ENCODE measurements around the gene MTTP.

Gene MTTP

DNA sequence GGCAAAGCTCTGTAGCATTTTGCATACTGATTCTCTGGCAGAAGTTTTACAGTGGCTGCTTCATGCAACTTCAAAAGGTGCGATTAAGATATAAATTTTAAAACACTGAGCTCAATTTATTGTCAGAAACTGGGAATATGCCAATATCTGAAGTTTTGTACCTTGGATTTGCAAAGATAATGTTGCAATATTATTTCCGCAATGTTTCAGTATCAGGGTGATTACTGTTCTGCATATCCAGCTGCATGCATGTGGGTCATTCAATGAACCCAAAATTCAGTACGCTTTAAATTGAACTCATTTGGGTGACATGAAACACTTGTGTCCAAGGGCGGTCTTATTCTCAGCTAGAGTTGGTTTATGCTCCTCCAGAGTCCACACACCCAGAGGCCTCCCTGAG, 37.0 kb upstream of the MTTP start:
- H3K36me3 ChIP-seq, result no peaks in the 10 kb centered on the region
- no peak for DNase-seq
- H3K27me3 ChIP-seq, result no peaks in the 10 kb centered on the region
- no peak overlapping the region for H3K4me3 ChIP-seq (ENCODE audit: low read depth, low read length)
- TF ChIP-seq, protein P1, sequence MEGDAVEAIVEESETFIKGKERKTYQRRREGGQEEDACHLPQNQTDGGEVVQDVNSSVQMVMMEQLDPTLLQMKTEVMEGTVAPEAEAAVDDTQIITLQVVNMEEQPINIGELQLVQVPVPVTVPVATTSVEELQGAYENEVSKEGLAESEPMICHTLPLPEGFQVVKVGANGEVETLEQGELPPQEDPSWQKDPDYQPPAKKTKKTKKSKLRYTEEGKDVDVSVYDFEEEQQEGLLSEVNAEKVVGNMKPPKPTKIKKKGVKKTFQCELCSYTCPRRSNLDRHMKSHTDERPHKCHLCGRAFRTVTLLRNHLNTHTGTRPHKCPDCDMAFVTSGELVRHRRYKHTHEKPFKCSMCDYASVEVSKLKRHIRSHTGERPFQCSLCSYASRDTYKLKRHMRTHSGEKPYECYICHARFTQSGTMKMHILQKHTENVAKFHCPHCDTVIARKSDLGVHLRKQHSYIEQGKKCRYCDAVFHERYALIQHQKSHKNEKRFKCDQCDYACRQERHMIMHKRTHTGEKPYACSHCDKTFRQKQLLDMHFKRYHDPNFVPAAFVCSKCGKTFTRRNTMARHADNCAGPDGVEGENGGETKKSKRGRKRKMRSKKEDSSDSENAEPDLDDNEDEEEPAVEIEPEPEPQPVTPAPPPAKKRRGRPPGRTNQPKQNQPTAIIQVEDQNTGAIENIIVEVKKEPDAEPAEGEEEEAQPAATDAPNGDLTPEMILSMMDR (IDR thresholded peaks at IDR 0.05; ENCODE audit: low read depth, low read length), result no peak
- H3K4me1 ChIP-seq, result peaks cover 3% of the 10 kb centered on the region; the same call in 1 of the 2 replicates
- H3K9me3 ChIP-seq, result no peaks in the 10 kb centered on the region

DNA sequence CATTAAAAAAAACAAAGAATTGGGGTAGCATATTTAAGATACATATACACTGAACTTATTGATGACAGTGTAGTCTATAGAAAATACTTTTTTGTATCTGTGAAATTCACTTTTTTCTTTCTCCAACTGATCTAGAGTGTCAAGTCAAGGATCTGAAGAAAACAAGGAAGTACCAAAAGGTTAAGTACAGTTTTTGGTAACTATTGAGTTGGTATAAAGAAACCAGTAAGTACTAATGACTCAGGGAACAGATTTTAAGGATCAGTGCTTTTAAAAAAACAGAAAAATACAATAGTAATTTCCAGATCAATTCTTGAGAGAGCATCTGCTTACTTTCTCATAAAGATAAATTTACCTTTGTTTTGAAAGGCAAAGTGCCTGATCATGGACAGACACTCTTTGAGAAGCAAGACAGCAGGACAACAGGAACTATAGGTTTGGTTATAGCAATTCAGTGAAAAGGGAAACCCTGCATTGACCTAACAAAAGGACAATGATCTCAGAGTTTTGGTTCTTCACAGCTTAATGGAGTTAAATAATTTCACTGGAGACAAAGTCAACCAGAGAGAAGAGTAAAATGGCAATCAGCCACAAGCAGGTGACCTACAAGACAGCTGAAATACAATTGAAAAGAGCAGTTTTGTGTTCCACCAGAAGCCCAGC, 34.2 kb upstream of the MTTP start:
- DNase-seq, result no peak
- TF ChIP-seq, protein P1 (IDR thresholded peaks at IDR 0.05; ENCODE audit: low read depth, low read length), result no peak
- Histone ChIP-seq H3K4me1 (peaks cover 3% of the 10 kb centered on the region; the same call in 1 of the 2 replicates), H3K9me3 (no peaks in the 10 kb centered on the region), H3K36me3 (no peaks in the 10 kb centered on the region), H3K4me3 (ENCODE audit: low read depth, low read length) (no peak overlapping the region), H3K27me3 (peaks cover 3% of the 10 kb centered on the region; the same call in 1 of the 2 replicates)

DNA sequence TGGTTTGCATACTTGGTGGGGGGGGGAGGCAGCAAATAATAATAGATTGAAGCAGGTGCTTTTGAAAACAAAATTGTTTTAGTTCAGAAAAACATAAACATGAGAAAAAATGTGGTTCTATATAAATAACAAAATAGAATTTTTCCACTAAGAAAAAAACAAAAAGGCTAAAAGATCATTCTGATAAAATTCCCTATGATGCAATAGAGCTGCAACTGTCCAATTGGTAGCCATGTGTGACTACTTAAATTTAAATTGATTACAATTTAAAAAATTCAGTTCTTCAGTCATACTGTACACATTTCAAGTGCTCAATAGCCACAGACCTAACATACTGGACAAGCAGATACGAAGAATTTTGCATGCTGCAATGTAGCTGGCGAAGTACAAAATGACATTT, 21.8 kb upstream of the MTTP start:
- TF ChIP-seq, protein P1 (IDR thresholded peaks at IDR 0.05; ENCODE audit: low read depth, low read length), result no peak
- Histone ChIP-seq H3K36me3 (no peaks in the 10 kb centered on the region), H3K27me3 (no peaks in the 10 kb centered on the region), H3K4me1 (no peaks in the 10 kb centered on the region), H3K9me3 (no peaks in the 10 kb centered on the region), H3K4me3 (ENCODE audit: low read depth, low read length) (no peak overlapping the region)
- no peak for DNase-seq

DNA sequence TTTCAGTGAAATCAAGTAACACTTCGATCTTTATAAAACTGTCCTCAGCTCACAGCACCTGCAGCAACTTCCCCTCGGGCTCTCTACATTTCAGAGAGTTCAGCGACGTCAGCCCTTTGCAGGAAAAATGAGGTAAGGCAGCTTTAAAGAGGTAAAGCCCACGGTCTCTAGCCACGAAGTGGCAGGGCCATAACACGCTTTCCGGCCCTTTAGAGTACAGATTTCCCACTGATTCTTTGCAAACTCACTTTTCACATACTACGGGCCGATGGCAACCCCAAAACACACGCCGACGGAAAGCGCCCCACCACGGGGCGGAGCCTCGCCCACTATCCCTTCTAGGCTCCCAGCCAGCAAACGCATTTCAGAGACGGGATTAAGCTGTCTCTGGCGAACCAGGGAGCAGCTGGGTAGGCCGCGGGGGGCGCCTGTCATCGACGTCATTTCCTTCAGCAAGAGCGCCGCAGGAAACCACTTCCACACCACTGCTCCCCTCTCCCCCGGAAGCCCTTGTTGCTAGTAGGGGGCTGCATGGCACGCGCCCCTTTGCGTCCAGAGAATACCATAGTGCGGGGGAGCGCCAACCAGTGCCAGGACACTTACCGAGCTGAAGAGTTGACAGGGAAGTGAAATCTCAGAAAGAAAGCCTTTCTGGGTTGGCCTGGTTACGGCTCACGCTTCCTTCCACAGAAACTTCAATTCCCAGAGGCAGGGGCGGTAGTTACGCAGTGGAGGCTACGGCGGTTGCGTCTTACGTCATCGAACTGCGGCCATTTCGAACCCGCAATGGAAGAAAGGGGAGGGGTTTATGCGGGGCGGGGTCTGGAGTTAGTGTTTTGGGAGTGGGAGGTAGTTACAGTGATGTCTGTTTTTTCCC, 11.1 kb upstream of the MTTP start, which contains the start of gene TRMT10A:
TSS of gene TRMT10A (minus strand) at position 730 of the 877 bp plus-strand sequence. CDS start 4,701 bp downstream, outside the sequence.
- TF ChIP-seq, protein P1 (IDR thresholded peaks at IDR 0.05; ENCODE audit: low read depth, low read length), result no peak; the same call in 1 of the 2 replicates
- H3K27me3 ChIP-seq, result no peaks in the 10 kb centered on the region
- no peaks in the 10 kb centered on the region for H3K4me1 ChIP-seq
- DNase-seq, result peak; percentile 96
- no peaks in the 10 kb centered on the region for H3K9me3 ChIP-seq
- H3K36me3 ChIP-seq, result no peaks in the 10 kb centered on the region
- H3K4me3 ChIP-seq (ENCODE audit: low read depth, low read length), result peak within 1 kb of the TSS; percentile 80

DNA sequence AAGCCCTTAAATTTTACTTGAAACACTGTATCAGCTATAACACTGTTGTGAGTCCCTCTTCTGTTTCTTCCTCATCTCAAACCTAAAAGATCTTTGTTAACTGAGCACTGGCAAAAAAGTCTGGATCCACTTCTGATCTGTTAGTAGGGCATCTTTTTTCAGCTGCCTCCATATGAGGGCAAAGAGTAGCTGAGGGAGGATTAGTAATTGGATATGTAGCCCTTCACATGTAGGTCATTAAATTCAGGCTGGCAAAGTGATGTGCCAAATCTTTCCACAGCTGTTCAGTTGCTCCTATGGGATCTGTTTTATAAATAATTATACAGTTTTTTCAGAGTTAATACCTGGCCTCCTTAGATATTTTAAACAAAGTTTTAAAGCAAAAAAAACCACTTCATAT, 9.7 kb upstream of the MTTP start:
- TF ChIP-seq, protein P1 (IDR thresholded peaks at IDR 0.05; ENCODE audit: low read depth, low read length), result no peak
- H3K9me3 ChIP-seq, result no peaks in the 10 kb centered on the region
- H3K4me1 ChIP-seq, result no peaks in the 10 kb centered on the region
- no peaks in the 10 kb centered on the region for H3K36me3 ChIP-seq
- no peak overlapping the region for H3K4me3 ChIP-seq (ENCODE audit: low read depth, low read length)
- peaks cover 4% of the 10 kb centered on the region; the same call in 1 of the 2 replicates for H3K27me3 ChIP-seq
- DNase-seq, result no peak
